HG03097 (cell line): ENCODE data around the gene NPIPB2.

Experiments
- ATAC-seq: cut with Tn5 transposase; IDR thresholded peaks from one replicate; pipeline ENCODE4 v1.9.1; 2021; ENCODE audit not compliant: unreplicated experiment, low FRiP score

NPIPB2 gene

DNA sequence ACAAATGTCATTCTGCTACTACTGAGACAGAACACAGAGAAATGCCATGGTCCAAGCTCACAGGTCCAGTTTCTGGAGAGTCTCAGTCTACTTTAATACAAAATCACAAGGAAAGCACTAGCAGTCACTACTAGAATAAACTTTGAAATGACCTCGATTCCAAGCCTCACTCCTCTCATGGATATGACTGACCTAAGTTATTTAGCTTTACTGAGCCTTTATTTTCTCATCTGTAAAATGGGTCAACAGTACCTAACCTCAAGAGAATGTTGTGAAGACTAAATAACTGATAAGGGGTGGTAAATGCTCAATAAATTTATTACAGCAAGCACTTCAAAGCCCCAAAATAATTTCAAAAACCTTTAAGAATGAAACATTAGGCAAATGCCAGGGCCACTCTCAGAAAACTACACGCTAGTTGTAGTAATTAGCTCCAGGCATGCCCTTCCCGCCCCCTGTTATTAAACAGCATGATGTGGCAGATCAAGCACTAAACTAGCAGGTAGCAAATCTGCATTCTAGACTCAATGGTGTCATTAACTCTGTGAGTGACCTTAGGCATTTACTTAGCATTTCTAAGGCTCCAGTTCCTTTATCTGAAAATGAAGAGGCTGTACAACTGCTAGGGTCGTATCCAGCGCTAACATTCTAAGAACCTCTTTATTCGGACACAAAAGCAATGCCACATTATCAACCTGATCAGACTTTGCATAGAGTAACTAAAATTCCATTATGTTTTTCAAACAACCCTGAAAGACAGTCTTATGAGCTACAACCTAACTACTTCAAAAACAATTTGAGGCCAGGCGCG, 34.5 kb downstream of the NPIPB2 start:
- ATAC-seq = no peak

DNA sequence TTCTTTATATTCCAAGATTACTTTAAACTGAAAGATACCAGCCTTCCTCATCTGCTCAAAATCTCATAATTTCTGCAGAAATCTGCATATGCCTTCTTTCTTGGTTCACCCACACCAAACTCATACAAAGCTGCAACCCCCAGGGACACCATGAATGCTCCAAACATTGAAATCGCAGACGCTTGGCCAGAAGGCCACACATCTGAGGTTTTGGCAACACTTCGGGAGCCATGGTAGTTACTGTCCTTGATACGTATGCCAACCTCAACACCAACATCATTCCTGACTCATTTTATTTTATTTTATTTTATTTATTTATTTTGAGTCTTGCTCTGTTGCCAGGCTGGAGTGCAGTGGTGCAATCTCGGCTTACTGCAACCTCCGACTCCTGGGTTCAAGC, 37.9 kb downstream of the NPIPB2 start:
- ATAC-seq = no peak

DNA sequence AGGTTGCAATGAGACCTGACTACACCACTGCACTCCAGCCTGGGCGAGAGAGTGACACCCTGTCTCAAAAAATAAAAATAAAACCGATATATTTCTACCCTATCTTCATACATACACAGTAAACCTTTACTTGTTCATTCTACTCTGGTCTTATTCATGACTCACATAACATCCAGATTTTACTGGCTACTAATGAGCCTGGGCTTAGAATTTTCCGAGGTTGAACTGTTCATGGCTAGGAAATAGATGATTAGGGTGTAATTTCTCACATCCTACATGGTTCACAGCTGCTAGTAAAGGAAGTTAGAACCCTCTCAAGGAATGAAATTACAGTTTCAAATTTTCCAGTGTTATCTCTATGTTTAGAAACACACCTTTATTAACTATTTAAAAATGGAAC, 40.8 kb downstream of the NPIPB2 start:
- no peak for ATAC-seq

DNA sequence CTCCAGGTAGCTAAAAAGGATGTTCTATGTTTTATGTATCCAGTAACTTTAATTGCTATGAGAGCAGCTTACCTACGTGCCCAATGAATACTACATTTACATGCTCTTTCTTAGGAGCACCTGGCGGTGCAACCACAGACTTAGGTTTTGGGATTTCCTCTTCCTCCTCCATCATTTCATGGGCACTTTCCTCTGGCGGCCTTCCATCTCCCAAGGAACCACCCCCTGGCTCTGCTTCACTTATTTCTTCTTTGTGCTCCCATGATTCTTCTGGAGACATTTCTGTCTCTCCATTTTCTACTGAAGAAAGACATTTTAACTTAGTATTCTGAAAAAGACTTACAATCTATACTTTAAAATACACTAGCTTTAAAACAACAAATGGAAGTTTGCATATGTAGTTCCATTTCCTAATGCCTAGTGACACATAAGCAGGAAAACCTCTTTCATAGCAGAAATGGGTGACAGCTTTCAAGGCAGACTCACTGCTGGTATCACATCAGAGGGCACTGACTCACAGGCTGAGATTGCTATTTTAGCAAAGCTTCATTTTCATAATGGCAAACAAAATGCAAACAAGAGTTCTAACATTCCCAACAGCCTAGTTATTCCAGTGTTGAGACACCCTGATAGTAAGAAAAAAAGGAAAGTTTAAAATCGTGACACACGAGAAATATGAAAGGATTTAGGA, 45.2 kb downstream of the NPIPB2 start:
- ATAC-seq = no peak

DNA sequence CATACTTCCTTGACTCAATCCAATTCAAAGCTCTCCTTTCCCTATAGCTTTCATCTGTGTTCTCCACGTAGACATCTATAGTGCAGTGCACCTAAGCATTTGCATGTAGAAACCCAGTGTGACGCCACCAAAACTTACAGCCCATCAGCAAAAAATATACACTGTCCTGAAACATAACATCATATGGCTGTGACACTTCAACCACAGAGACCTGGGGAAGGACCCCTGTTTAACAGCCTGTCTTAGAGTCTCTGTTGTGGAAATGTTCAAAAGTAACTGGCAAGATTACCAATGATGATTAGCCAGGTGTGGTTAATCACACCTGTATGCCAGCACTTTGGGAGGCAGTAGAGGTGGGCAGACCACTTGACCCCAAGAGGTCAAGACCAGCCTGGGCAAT, 48.3 kb downstream of the NPIPB2 start:
- no peak for ATAC-seq

DNA sequence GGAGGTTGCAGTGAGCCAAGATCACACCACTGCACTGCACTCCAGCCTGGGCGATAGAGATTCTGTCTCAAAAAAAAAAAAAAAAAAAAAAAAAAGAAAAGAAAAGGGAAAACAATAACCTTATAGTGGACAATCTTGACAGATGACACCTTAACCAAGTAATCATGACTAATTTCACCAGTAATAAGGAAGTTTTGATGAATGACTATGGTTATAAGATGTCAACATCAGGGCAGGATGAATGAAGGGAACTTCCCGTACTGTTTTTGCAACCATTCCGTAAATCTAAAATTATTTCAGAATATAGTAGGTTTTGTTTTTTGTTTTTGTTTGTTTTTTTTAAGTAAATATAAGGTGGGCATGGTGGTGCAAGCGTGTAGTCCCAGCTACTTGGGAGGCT, 49.1 kb downstream of the NPIPB2 start:
- ATAC-seq = no peak

DNA sequence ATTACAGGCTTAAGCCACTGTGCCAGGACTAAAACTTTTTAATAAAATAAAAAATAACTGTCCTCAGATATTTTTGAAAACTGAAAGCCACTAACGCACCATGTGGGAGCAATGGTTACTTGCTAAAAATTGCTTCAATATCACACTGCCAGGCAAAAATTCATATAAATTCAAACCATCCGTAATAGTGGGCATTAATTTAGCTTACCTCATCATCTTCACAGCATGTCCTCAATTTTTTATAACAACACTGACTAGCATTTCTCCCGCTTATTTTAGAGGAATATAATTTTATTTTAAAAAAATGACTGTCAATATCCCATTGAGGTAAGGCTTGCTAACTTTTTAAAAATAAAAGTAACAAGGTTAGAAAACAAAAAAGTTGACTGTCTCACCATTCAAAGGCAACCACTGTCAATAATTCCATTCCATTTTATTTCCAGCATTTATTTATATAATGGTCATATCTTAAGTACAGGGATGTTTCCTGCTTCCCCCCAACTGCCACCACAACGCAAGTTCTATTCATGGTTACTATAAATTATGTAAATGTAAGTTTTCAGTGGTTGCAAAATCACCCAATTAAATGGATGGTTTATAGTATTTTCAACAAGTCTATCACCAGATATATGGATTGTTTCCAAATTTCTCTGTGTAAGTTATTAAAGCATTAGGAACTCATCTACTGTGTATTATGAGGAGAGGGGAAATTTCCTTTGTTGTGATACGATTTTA, 51.4 kb downstream of the NPIPB2 start:
- no peak for ATAC-seq

DNA sequence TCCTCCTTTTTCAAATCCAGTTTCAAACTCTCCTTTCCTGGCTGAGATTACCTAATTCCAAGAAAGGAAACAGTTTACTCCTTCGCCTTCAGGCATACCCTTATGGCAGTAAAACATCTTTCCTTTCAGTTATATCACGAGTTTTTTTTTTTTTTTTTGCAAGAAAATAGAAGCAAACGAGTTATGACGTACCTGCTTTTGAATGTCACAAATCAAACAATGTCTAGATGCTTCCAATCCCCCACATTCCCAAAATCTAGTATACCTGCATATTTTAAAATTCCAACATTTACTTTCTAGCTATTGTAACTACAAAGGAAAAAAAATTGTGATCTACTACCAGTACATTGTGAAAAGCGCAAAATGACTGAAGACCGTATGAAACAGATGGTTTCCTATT, 55.0 kb downstream of the NPIPB2 start:
- ATAC-seq = no peak

DNA sequence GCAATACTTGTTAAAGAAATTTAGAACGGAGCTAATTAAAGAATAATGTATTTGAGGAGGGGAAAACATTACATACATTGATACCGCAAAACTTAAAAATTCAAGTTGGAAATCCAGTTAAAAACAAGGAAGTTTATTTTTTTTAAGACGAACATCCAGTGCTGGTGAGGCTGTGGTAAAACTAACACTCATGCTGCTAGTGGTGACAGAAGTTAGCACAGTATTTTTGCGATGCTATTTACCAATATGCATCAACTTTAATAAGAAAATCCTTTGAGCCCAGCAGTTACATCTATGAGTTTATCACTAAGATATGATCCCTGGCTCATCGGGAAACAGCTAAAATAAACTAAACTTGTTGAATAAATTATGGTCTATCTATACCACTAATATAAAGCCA, 57.8 kb downstream of the NPIPB2 start:
- no peak for ATAC-seq

DNA sequence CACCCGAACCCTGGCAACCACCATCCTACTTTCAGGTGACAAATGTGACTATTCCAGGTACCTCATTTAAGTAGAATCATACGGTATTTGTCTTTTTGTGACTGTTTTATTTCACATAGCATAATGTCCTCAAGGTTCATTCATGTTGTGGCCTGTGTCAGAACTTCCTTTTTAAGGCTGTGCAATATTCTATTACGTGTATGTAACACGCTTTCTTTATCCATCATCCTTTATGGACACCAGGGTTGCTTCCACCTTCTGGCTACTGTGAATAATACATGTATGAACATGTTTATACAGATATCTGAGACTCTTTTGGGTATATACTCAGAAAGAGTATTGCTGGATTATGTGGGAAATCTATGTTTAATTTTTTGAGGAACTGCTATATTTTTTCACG, 61.8 kb downstream of the NPIPB2 start:
- no peak for ATAC-seq

DNA sequence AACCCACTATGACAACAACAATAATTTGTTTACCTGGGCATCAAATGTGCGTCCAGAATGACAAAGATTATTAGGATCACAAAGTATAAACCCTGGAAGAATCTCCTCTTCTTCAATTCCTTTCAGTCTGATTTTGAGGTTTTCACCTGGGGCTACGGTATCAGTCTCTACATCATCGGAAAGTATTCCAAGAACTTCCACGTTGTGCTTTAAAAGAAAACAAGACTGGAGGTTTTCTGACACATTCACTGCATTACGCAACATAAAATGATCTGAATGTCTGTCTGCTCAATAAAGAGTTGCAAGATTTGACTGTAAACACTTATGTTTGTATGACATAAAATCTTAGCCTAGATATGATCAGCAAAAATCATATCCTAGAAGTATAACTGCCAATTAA, 64.5 kb downstream of the NPIPB2 start:
- ATAC-seq = no peak
